CD14-positive monocyte (primary cell): ENCODE results near the gene KIF16B. TPM values are rescaled to one million over a fixed set of nuclear protein-coding genes. Genes with fewer than 3 reads are reported as not detected.

Experiments used
- DNase-seq, 3 donors: peaks; one replicate each; pipeline ENCODE4 v3.0.0-alpha.2; 2011 to 2022
- H2AFZ ChIP-seq: 2 replicates; pipeline ENCODE4 v1.6.0; 2012; ENCODE audit warnings: mild to moderate bottlenecking, low read depth, low read length, inconsistent platforms; ENCODE audit not compliant: insufficient read depth, poor library complexity, severe bottlenecking
- H3K27ac ChIP-seq, 2 donors: 1 replicate in 1 of 2; 2 replicates in 1 of 2; pipeline ENCODE4 v1.5.1; 2012 to 2013; ENCODE audit warnings: low read length in 2 of 2, control low read depth in 1 of 2, inconsistent platforms in 1 of 2, low read depth in 1 of 2, mild to moderate bottlenecking in 1 of 2
- H3K27me3 ChIP-seq, 2 donors: one replicate each; pipeline versions ENCODE4 v1.6.0 to v1.6.1; 2011 to 2013; ENCODE audit warnings: low read length in 2 of 2; ENCODE audit not compliant: control insufficient read depth in 2 of 2, insufficient read depth in 2 of 2
- H3K36me3 ChIP-seq, 2 donors: replicated peaks in 1 of 2; 1 replicate in 1 of 2; 2 replicates in 1 of 2; pipeline versions ENCODE4 v1.5.1 to v1.6.1; 2012 to 2013; ENCODE audit warnings: low read length in 2 of 2, control low read depth in 1 of 2, inconsistent platforms in 1 of 2, mild to moderate bottlenecking in 1 of 2; ENCODE audit not compliant: insufficient read depth in 2 of 2, control insufficient read depth in 1 of 2
- H3K4me1 ChIP-seq, 2 donors: 1 replicate in 1 of 2; 2 replicates in 1 of 2; pipeline versions ENCODE4 v1.5.1 to v1.6.1; 2012 to 2013; ENCODE audit warnings: low read length in 2 of 2, control low read depth in 1 of 2, inconsistent platforms in 1 of 2, mild to moderate bottlenecking in 1 of 2, moderate library complexity in 1 of 2; ENCODE audit not compliant: insufficient read depth in 2 of 2, control insufficient read depth in 1 of 2
- H3K4me2 ChIP-seq: replicated peaks from 2 replicates; pipeline ENCODE3; 2012; ENCODE audit warnings: low read length, moderate library complexity, mild to moderate bottlenecking; ENCODE audit not compliant: poor library complexity, severe bottlenecking; ENCODE audit errors: extremely low read depth
- H3K4me3 ChIP-seq, 3 experiments: fragments of 200-600 bp in 1 of 3; sonication (generic) in 1 of 3; replicated peaks in 1 of 3; 1 replicate in 2 of 3; 2 replicates in 1 of 3; pipeline ENCODE4 v1.5.1; 2011 to 2013; ENCODE audit warnings: low read length in 3 of 3, mild to moderate bottlenecking in 3 of 3, control low read depth in 2 of 3, low read depth in 2 of 3, inconsistent platforms in 1 of 3, moderate library complexity in 1 of 3
- H3K79me2 ChIP-seq: 2 replicates; pipeline ENCODE4 v1.6.0; 2012; ENCODE audit warnings: mild to moderate bottlenecking, control low read depth, inconsistent platforms, low read length, moderate library complexity; ENCODE audit not compliant: insufficient read depth
- H3K9ac ChIP-seq: 2 replicates; pipeline ENCODE4 v1.6.0; 2017; ENCODE audit warnings: low read length, mild to moderate bottlenecking; ENCODE audit not compliant: insufficient read depth, poor library complexity, severe bottlenecking
- H3K9me3 ChIP-seq, 2 donors: replicated peaks in 1 of 2; 1 replicate in 1 of 2; 2 replicates in 1 of 2; pipeline versions ENCODE4 v1.5.1 to v1.6.1; 2012 to 2013; ENCODE audit warnings: low read length in 2 of 2, control low read depth in 1 of 2; ENCODE audit not compliant: control insufficient read depth in 1 of 2, insufficient read depth in 1 of 2
- H4K20me1 ChIP-seq: 2 replicates; pipeline ENCODE4 v1.6.0; 2012; ENCODE audit warnings: mild to moderate bottlenecking, low read length, control low read depth, moderate library complexity; ENCODE audit not compliant: insufficient read depth
- H3K27ac Mint-ChIP-seq, 7 donors: one replicate each; pipeline ENCODE4 v1.8.0; 2020; ENCODE audit warnings: mild to moderate bottlenecking in 7 of 7, mixed read lengths in 7 of 7, moderate library complexity in 6 of 7, inconsistent platforms in 2 of 7
- H3K27me3 Mint-ChIP-seq, 3 donors: one replicate each; pipeline ENCODE4 v1.8.0; 2021 to 2022; ENCODE audit warnings: low read depth in 3 of 3, mild to moderate bottlenecking in 3 of 3, mixed read lengths in 3 of 3, moderate library complexity in 3 of 3, inconsistent platforms in 1 of 3
- H3K36me3 Mint-ChIP-seq, 2 donors: one replicate each; pipeline ENCODE4 v1.8.0; 2020; ENCODE audit warnings: mixed read lengths in 2 of 2, inconsistent platforms in 1 of 2, mild to moderate bottlenecking in 1 of 2
- H3K4me1 Mint-ChIP-seq: one replicate; pipeline ENCODE4 v1.8.0; 2020; ENCODE audit warnings: mild to moderate bottlenecking, mixed read lengths
- H3K4me3 Mint-ChIP-seq, 2 donors: one replicate each; pipeline ENCODE4 v1.8.0; 2020; ENCODE audit warnings: mild to moderate bottlenecking in 2 of 2, mixed read lengths in 2 of 2, moderate library complexity in 1 of 2
- H3K9me3 Mint-ChIP-seq, 7 donors: one replicate each; pipeline ENCODE4 v1.8.0; 2020 to 2022; ENCODE audit warnings: mixed read lengths in 7 of 7, mild to moderate bottlenecking in 6 of 7, moderate library complexity in 6 of 7, inconsistent platforms in 2 of 7
- CTCF ChIP-seq: fragments of 200-600 bp; IDR thresholded peaks from one replicate; pipeline ENCODE4 v1.8.0; 2022; ENCODE audit warnings: antibody characterized with exemption, mild to moderate bottlenecking
- WGBS: methylation state at CpG from one replicate; pipeline ENCODE4 v1.1.5; 2013; ENCODE audit warnings: missing lambda C conversion rate; ENCODE audit not compliant: insufficient coverage; 5-methylcytosine and 5-hydroxymethylcytosine counted together
- intact Hi-C, 2 donors: fragments of 100-400 bp; cut with micrococcal nuclease; formaldehyde crosslinking; loops; one replicate each; pipeline versions ENCODE4 v1.15.0 to v1.15.1; 2023
- polyA plus RNA-seq, 3 donors: library from polyadenylated mRNA; depleted of rRNA in 1 of 3; unstranded in 2 of 3; stranded (reverse) in 1 of 3; fragments of 300-500 nt in 2 of 3; fragments of >200 nt in 1 of 3; fragmentation: Illumina TruSeq in 2 of 3; gene quantifications; 1 replicate in 2 of 3; 2 replicates in 1 of 3; pipeline ENCODE4 v1.2.3, GENCODE V29; 2012 to 2021

KIF16B gene
- polyA plus RNA-seq, 3 donors = 0.89 to 2.9 (median 2.8) TPM

- WGBS = 86% methylated on average over 1 of the region's 1 CpG
- Histone ChIP-seq H2AFZ (no peak overlapping the region), H3K27me3 (no peaks in the 10 kb centered on the region), H3K4me2 (no peak overlapping the region), H3K9ac (no peak overlapping the region), H4K20me1 (no peaks in the 10 kb centered on the region), H3K36me3 (peaks cover under 1 to 1% of the 10 kb centered on the region in 2 donors), H3K27ac (no peak overlapping the region), H3K4me1 (no peaks in the 10 kb centered on the region), H3K9me3 (no peaks in the 10 kb centered on the region), H3K79me2 (no peaks in the 10 kb centered on the region), H3K4me3 (no peak overlapping the region)
- Mint-ChIP-seq H3K9me3 (peaks cover 0 to 5% (median 3%) of the 10 kb centered on the region in 7 donors), H3K4me1 (peaks cover 4% of the 10 kb centered on the region), H3K4me3 (no peak overlapping the region), H3K27me3 (peaks cover 0 to 1% (median 0%) of the 10 kb centered on the region in 3 donors), H3K36me3 (peaks cover 10 to 39% of the 10 kb centered on the region in 2 donors), H3K27ac (no peak overlapping the region)
- DNase-seq = no peak
- no peak for TF ChIP-seq CTCF
- intact Hi-C loops = no loop called here
These were observed 154.6 kb downstream of the KIF16B start for GRCh38 chr20:16418616-16419015.

- H2AFZ ChIP-seq = no peak overlapping the region
- no peak overlapping the region for H3K4me3 ChIP-seq
- no peak for TF ChIP-seq CTCF
- no peak overlapping the region for H3K27ac Mint-ChIP-seq
- no peak overlapping the region for H3K4me3 Mint-ChIP-seq
- H3K27me3 Mint-ChIP-seq = no peaks in the 10 kb centered on the region
- H4K20me1 ChIP-seq = no peaks in the 10 kb centered on the region
- DNase-seq = no peak
- no peaks in the 10 kb centered on the region for H3K27me3 ChIP-seq
- no peaks in the 10 kb centered on the region for H3K36me3 ChIP-seq
- no peaks in the 10 kb centered on the region for H3K4me1 ChIP-seq
- intact Hi-C loops = no loop called here
- peaks cover 4% of the 10 kb centered on the region for H3K4me1 Mint-ChIP-seq
- H3K36me3 Mint-ChIP-seq = peaks cover 9 to 31% of the 10 kb centered on the region in 2 donors
- H3K27ac ChIP-seq = no peak overlapping the region
- H3K79me2 ChIP-seq = no peaks in the 10 kb centered on the region
- peaks cover 0 to 7% (median 1%) of the 10 kb centered on the region in 7 donors for H3K9me3 Mint-ChIP-seq
- WGBS = 92% methylated on average over 6 of the region's 8 CpGs
- no peak overlapping the region for H3K9ac ChIP-seq
- no peaks in the 10 kb centered on the region for H3K9me3 ChIP-seq
- H3K4me2 ChIP-seq = no peak overlapping the region
These were observed 156.2 kb downstream of the KIF16B start for GRCh38 chr20:16417001-16417400.
